Bronchial epithelial cell (primary cell): ENCODE data around the gene TXNDC15. TPM values are rescaled to one million over a fixed set of nuclear protein-coding genes. Genes with fewer than 3 reads are reported as not detected.

Experiments used
- DNase-seq: peaks from one replicate; pipeline ENCODE4 v3.0.0-alpha.2; 2010; ENCODE audit warnings: low read depth
- FAIRE-seq: peaks from 2 replicates; lab custom pipeline; 2011; peaks lifted over from hg19 to GRCh38; lab: Jason Lieb, UNC
- H3K27me3 ChIP-seq: 2 replicates; pipeline ENCODE4 v1.5.1; 2011; ENCODE audit warnings: low read length; ENCODE audit not compliant: control insufficient read depth, insufficient read depth
- H3K36me3 ChIP-seq: 2 replicates; pipeline ENCODE4 v1.5.1; 2011; ENCODE audit warnings: low read length; ENCODE audit not compliant: control insufficient read depth, insufficient read depth
- H3K4me3 ChIP-seq: 2 replicates; pipeline ENCODE4 v1.5.1; 2011; ENCODE audit warnings: mild to moderate bottlenecking, low read depth, low read length, control low read depth
- CTCF ChIP-seq: IDR thresholded peaks from 2 replicates; pipeline ENCODE4 v1.5.1; 2011; ENCODE audit warnings: mild to moderate bottlenecking, moderate library complexity, low read length, control low read depth, inconsistent platforms; ENCODE audit not compliant: insufficient read depth, severe bottlenecking
- total RNA-seq: library from RNA; depleted of rRNA; stranded (reverse); fragments of >200 nt; gene quantifications from 2 replicates; pipeline ENCODE4 v1.2.1, GENCODE V29; 2014

TXNDC15 gene
- total RNA-seq, 1 donor from 2014 or later = 45.8 TPM

GRCh38 chr5:134920848-134921575 lies 46.8 kb downstream of the TXNDC15 start:
- FAIRE-seq (peak; percentile 83), DNase-seq (no peak)
- H3K4me3 ChIP-seq = no peak overlapping the region
- TF ChIP-seq CTCF = no peak
- no peaks in the 10 kb centered on the region for H3K27me3 ChIP-seq
- H3K36me3 ChIP-seq = no peaks in the 10 kb centered on the region

DNA sequence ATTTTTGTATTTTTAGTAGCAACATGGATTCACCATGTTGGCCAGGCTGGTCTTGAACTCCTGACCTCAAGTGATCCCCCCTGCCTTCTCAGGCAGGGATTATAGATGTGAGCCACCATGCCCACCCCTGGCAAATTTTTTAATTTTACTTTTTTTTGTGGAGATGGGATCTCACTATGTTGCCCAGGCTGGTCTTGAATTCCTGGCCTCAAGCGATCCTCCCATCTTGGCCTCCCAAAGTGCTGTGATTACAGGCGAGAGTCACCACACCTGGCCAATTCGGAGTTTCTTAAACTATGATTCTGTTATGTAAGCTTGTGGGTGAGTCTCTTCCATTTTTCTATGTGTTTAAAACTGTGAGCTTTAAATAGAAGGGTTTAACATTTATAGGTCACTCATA lies 58.3 kb downstream of the TXNDC15 start:
- peaks cover 6% of the 10 kb centered on the region for H3K36me3 ChIP-seq
- DNase-seq (no peak), FAIRE-seq (no peak)
- no peaks in the 10 kb centered on the region for H3K27me3 ChIP-seq
- TF ChIP-seq CTCF = no peak
- H3K4me3 ChIP-seq = no peak overlapping the region

DNA sequence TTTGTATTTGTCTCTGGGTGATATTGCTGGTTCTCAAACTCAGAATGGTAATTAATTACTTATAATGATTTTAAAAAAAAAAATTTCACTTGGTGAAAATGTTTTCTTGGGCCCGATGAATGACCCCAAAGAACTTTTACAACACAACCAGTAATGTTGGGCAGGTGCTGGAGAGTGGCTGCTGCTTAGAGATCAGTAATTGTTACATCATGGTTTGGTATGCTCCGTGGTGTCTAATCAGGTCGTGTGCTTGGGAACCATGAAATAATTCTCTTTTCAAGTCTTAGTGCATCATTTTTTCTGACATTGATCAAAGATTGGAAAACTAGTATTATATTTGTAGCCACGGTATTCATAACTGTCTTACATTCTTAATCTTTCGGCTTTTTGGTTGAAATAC lies 60.0 kb downstream of the TXNDC15 start:
- no peak for TF ChIP-seq CTCF
- FAIRE-seq = no peak

GRCh38 chr5:134935711-134936602 lies 61.8 kb downstream of the TXNDC15 start:
- Histone ChIP-seq H3K27me3 (no peaks in the 10 kb centered on the region), H3K36me3 (peaks cover 6% of the 10 kb centered on the region), H3K4me3 (no peak overlapping the region)
- TF ChIP-seq CTCF = no peak
- no peak for DNase-seq
- no peak for FAIRE-seq

More for the DNA sequence above, 60.0 kb downstream of the TXNDC15 start:
- no peak for DNase-seq
- Histone ChIP-seq H3K4me3 (no peak overlapping the region), H3K27me3 (no peaks in the 10 kb centered on the region), H3K36me3 (peaks cover 6% of the 10 kb centered on the region)

- Histone ChIP-seq H3K27me3 (no peaks in the 10 kb centered on the region), H3K4me3 (no peak overlapping the region), H3K36me3 (peaks cover 6% of the 10 kb centered on the region)
- no peak for DNase-seq
- FAIRE-seq = no peak
- no peak for TF ChIP-seq CTCF
Measured at GRCh38 chr5:134937526-134937925, 63.4 kb downstream of the TXNDC15 start.
